Stimulated activated CD4-positive, alpha-beta T cell treated with anti-CD3 and anti-CD28 coated beads, Interleukin-4, amount 100 ng/mL, for 4 hours (primary cell): ENCODE data around the gene NRXN2.
"Not testable (repeated sequence)": the region's sequence is repeated elsewhere in the genome, so short reads cannot be mapped to it uniquely, and the experiment has no call there.

Experiments
- DNase-seq, 2 experiments: peaks; one replicate each; pipeline ENCODE4 v3.0.0-alpha.2; 2020

Gene NRXN2

DNA sequence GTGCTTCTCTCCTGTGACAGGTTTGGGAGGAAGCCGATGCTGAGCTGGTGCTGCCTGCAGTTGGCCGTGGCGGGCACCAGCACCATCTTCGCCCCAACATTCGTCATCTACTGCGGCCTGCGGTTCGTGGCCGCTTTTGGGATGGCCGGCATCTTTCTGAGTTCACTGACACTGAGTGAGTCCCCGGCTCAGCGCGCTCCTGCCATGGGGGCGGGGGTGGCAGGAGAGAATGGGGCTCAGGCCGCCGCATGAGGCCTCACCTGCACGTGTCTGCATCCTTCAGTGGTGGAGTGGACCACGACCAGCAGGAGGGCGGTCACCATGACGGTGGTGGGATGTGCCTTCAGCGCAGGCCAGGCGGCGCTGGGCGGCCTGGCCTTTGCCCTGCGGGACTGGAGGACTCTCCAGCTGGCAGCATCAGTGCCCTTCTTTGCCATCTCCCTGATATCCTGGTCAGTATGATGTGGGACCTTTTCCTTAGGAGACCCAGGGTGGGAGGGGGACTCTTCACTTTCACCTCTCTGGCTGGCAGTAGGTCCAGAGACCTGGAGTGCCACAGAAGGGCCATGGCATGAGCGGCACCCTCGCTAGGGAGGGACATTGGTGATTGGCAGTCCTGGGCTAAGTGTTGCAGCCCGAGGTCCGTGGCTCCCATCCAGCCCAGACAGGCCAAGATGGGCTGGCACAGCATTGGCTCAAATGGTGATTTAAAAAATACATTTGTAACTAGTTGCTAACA lies 160.8 kb downstream of the NRXN2 start:
- no peak for DNase-seq

DNA sequence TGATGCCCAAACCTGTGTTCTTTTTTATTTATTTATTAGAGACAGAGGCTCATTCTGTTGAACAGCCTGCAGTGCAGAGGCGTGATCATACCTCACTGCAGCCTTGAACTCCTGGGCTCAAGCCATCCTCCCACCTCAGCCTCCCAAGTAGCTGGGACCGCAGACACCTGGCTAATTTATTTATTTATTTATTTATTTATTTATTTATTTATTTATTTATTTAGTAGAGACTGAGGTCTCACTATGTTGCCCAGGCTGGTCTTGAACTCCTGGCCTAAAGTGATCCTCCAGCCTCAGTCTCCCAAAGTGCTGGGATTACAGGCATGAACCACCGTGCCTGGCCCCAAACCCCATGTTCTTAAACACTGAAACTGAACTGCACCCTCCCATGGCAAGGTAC lies 161.6 kb downstream of the NRXN2 start:
- not testable (repeated sequence) for DNase-seq

DNA sequence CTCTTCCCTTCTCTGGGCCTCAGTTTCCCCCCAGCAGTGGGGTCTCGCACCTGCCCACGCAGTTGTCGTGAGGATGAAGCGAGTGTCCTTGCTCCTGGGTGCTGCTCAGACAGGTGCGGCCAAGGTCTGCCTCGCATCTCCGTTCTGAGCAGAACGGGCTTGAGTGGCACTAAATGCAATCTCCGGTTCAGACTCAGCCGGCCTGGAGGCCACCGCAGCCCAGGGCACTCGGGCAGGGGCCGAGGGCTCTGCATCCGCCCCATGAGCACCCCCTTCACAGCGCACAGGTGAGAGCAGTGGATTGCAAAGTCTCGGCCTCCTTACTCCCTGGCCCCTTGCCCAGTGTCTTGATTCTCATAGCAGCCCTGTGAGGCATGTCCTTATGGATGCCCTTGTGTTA lies 162.1 kb downstream of the NRXN2 start:
- DNase-seq: no peak

DNA sequence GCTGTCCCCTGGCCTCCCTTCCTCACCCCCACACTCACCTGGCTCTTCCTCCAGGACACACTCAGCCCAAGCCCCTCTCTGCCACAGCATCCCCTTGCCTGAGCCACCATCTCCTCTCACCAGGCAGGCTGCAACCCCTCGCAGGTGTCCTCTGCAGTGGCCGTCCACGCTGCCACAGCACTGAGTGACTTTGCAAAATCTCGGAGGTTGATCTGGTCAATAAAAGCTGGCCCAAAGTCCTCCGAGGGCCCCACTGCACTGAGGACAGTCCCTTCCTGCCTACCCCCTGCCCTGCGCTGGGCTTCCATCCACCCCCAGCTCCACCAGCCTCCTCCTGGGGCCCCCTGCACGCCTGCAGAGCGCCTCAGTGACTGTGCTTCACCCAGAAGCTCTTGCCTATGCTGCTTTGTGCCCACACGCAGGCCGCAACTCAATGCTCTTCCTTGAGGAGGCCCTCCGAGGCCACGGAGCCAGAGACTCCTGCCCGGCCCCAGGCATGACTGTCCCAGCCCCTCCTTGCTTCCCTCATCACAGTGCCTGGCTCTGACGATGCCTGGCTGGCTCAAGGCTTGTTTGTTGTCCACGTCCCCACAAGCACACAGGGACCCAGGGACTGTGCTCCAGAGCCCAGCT lies 162.7 kb downstream of the NRXN2 start:
- DNase-seq: no peak

DNA sequence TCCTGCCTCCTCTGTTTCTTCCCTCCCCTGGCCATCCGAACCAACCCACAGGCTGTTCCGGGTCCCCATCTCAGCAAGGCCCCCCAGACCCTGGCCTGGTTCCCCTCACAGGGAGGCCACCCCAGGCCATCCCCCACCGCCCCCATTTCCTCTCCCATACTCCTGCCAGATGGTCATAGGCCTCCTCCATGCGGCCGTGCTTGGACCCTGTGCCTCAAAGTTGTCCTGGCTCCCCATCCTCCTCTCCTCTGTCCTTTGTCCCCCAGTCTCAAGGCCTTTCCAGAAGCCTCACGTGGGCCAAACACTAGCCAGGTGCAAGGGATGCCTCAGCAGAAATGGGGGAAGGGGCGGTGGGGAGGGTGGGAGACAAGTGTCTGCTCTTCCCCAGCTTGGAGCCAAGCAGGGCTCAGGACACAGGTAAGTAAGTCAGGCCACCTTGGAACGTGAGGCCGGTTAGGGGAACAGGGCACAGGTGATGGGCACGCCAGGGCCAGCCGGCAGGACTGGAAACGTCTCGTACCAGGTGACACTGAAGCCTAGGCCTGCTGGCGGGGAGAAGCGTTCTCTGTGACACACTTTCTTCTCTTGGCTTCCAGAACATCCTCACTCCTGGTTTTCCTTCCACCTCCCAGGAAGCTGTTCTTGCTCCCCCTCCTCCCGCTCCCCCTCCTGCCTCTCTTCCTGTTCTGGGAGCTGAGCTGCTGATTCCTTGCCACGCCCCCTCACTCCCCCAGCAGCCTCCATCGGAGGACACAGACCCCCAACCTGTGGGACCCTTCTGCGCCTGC lies 163.5 kb downstream of the NRXN2 start:
- no peak for DNase-seq

DNA sequence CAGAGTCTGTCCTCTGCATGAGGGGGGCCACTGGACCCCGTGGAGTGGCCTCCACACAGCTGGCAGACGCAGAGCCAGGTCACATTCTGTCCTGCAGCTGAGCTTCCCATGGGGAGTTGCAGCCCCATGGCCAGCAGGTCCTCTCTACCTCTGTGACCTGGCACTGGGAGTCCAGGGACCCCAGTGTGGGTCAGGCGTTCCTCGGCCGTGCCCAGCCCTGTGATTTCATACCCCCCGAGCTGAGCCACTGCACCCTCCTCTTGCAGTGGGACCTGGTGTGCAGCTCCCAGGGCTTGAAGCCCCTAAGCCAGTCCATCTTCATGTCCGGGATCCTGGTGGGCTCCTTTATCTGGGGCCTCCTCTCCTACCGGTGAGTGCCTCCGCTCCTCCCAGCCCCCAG lies 164.1 kb downstream of the NRXN2 start:
- no peak for DNase-seq

GRCh38 chr11:64558065-64558745 lies 164.8 kb downstream of the NRXN2 start:
- no peak for DNase-seq

DNA sequence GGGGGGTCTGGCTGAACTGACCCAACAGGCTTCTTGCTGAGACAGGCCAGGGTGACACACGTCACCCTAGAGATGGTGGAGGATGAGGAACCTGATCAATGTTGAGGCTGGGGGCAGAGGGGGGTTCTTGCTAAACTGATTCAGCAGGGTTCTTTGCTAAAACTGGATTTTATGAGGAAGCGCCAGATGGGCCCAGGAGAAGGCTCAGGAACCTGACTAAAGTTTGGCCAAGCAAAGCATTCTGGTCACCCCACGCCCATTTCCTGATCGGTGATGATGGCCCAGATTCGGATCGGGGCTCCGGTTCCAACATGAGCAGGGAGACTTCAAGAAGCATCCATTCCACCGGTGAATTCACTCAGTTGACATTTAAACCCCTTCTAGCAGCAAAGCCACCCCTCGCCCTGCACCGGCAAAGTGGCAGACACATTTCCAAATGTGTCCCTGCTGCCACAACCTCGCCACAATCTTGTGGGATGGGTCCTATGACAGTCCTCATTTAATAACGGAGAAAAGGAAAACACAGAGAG lies 166.2 kb downstream of the NRXN2 start:
- no peak for DNase-seq
